Hypothalamus (tissue), 51 donors: ENCODE measurements around the gene TRIM62.
"Not testable (repeated sequence)": the region's sequence is repeated elsewhere in the genome, so short reads cannot be mapped to it uniquely, and the experiment has no call there.

Source experiments
- DNase-seq, 51 donors: peaks; one replicate each; lab custom pipeline; 2025; lab: John Stamatoyannopoulos, UW

The TRIM62 gene

GRCh38 chr1:33141781-33142180 lies 40.1 kb downstream of the TRIM62 start:
- DNase-seq = no peak

- no peak for DNase-seq
These were observed 40.6 kb downstream of the TRIM62 start for GRCh38 chr1:33141216-33141615.

- peak in 1 of 51 donors; percentile 23 for DNase-seq
These were observed 41.4 kb downstream of the TRIM62 start for GRCh38 chr1:33140153-33141149.

GRCh38 chr1:33137800-33138199 lies 44.0 kb downstream of the TRIM62 start:
- DNase-seq = peak in 26 of 51 donors; percentile 5 to 63 (median 22)

GRCh38 chr1:33136041-33136440 lies 45.8 kb downstream of the TRIM62 start:
- not testable (repeated sequence) for DNase-seq

- DNase-seq = no peak
These were observed 48.3 kb downstream of the TRIM62 start for GRCh38 chr1:33133478-33134105.

- no peak for DNase-seq
These were observed 49.3 kb downstream of the TRIM62 start for GRCh38 chr1:33132549-33132948.

GRCh38 chr1:33131191-33131590 lies 50.7 kb downstream of the TRIM62 start:
- no peak for DNase-seq

GRCh38 chr1:33130297-33130696 lies 51.5 kb downstream of the TRIM62 start:
- no peak for DNase-seq

- DNase-seq = no peak
These were observed 53.1 kb downstream of the TRIM62 start for GRCh38 chr1:33128781-33129180.

- DNase-seq = peak; percentile 72 to 99 (median 95)
These were observed 54.6 kb downstream of the TRIM62 start for GRCh38 chr1:33127001-33127823.

GRCh38 chr1:33126411-33127000 lies 55.3 kb downstream of the TRIM62 start:
- DNase-seq = no peak

GRCh38 chr1:33124647-33125046 lies 57.2 kb downstream of the TRIM62 start:
- not testable (repeated sequence) for DNase-seq

- no peak for DNase-seq
These were observed 58.6 kb downstream of the TRIM62 start for GRCh38 chr1:33123266-33123665.

GRCh38 chr1:33122483-33123178 lies 59.2 kb downstream of the TRIM62 start:
- no peak for DNase-seq

GRCh38 chr1:33121728-33122127 lies 60.1 kb downstream of the TRIM62 start:
- DNase-seq = no peak

GRCh38 chr1:33120436-33121231 lies 61.2 kb downstream of the TRIM62 start:
- DNase-seq = no peak

GRCh38 chr1:33119532-33120217 lies 62.2 kb downstream of the TRIM62 start:
- DNase-seq = no peak
